Naive thymus-derived CD4-positive, alpha-beta T cell (primary cell): Measurements from ENCODE around the gene PTPRC. TPM values are rescaled to one million over a fixed set of nuclear protein-coding genes. Genes with fewer than 3 reads are reported as not detected.
A peak's percentile ranks its signal among the peaks of the same experiment; 100 is the strongest.

ENCODE experiments used
- ATAC-seq: fragments of 150-1000 bp; cut with Tn5 transposase; 2 replicates; pipeline ENCODE4 v1.10.0; 2021; ENCODE audit warnings: mild to moderate bottlenecking, moderate library complexity
- CTCF ChIA-PET: fragments of 350-600 bp; sonication (Branson Sonifier 250); formaldehyde crosslinking; loops from one replicate; lab custom pipeline; 2021; ENCODE audit warnings: antibody characterized with exemption; lab: Charles Lee
- POLR2A ChIA-PET: fragments of 350-600 bp; sonication (Branson Sonifier 250); formaldehyde crosslinking; loops from one replicate; lab custom pipeline; 2021; ENCODE audit warnings: antibody characterized with exemption, inconsistent platforms; lab: Charles Lee
- DNase-seq, 9 donors: peaks; one replicate each; pipeline versions ENCODE4 v3.0.0 to v3.0.0-alpha.2; 2020 to 2022; ENCODE audit warnings: mixed read lengths in 1 of 9
- H3K27ac ChIP-seq: one replicate; pipeline ENCODE4 v1.7.0; 2013; ENCODE audit warnings: mild to moderate bottlenecking, low read depth, low read length, moderate library complexity
- H3K27me3 ChIP-seq, 2 donors: one replicate each; pipeline ENCODE4 v1.7.0; 2013; ENCODE audit warnings: low read length in 2 of 2, mild to moderate bottlenecking in 2 of 2, moderate library complexity in 2 of 2; ENCODE audit not compliant: control insufficient read depth in 2 of 2, insufficient read depth in 2 of 2
- H3K36me3 ChIP-seq, 3 experiments: 1 replicate in 2 of 3; 2 replicates in 1 of 3; pipeline ENCODE4 v1.7.0; 2013; ENCODE audit warnings: low read length in 3 of 3, mild to moderate bottlenecking in 3 of 3, moderate library complexity in 1 of 3; ENCODE audit not compliant: insufficient read depth in 3 of 3, control insufficient read depth in 2 of 3
- H3K4me1 ChIP-seq, 2 donors: one replicate each; pipeline ENCODE4 v1.7.0; 2013; ENCODE audit warnings: low read length in 2 of 2, mild to moderate bottlenecking in 2 of 2, moderate library complexity in 1 of 2; ENCODE audit not compliant: control insufficient read depth in 2 of 2, insufficient read depth in 2 of 2
- H3K4me3 ChIP-seq: 2 replicates; pipeline ENCODE4 v1.7.0; 2013; ENCODE audit warnings: mild to moderate bottlenecking, low read length
- H3K9me3 ChIP-seq, 3 experiments: 1 replicate in 2 of 3; 2 replicates in 1 of 3; pipeline ENCODE4 v1.7.0; 2013; ENCODE audit warnings: low read length in 3 of 3; ENCODE audit not compliant: control insufficient read depth in 2 of 3
- H3K27ac Mint-ChIP-seq, 9 donors: one replicate each; pipeline ENCODE4 v1.8.0; 2020 to 2022; ENCODE audit warnings: mixed read lengths in 9 of 9, mild to moderate bottlenecking in 8 of 9, moderate library complexity in 5 of 9, inconsistent platforms in 2 of 9
- H3K27me3 Mint-ChIP-seq, 5 donors: one replicate each; pipeline ENCODE4 v1.8.0; 2021 to 2022; ENCODE audit warnings: mixed read lengths in 5 of 5, mild to moderate bottlenecking in 1 of 5
- H3K36me3 Mint-ChIP-seq, 5 donors: one replicate each; pipeline ENCODE4 v1.8.0; 2020 to 2022; ENCODE audit warnings: mixed read lengths in 5 of 5, mild to moderate bottlenecking in 3 of 5, inconsistent platforms in 1 of 5
- H3K4me1 Mint-ChIP-seq, 7 donors: one replicate each; pipeline ENCODE4 v1.8.0; 2020 to 2022; ENCODE audit warnings: mixed read lengths in 7 of 7, mild to moderate bottlenecking in 3 of 7, inconsistent platforms in 1 of 7
- H3K4me3 Mint-ChIP-seq, 10 donors: one replicate each; pipeline ENCODE4 v1.8.0; 2020 to 2022; ENCODE audit warnings: mild to moderate bottlenecking in 10 of 10, mixed read lengths in 10 of 10, moderate library complexity in 6 of 10, inconsistent platforms in 2 of 10
- H3K9me3 Mint-ChIP-seq, 11 donors: one replicate each; pipeline ENCODE4 v1.8.0; 2020 to 2022; ENCODE audit warnings: mixed read lengths in 11 of 11, mild to moderate bottlenecking in 4 of 11, inconsistent platforms in 1 of 11, moderate library complexity in 1 of 11
- intact Hi-C, 2 donors: fragments of 100-400 bp; cut with micrococcal nuclease; formaldehyde crosslinking; loops; one replicate each; pipeline ENCODE4 v1.15.1; 2023
- polyA plus RNA-seq, 2 donors: library from polyadenylated mRNA; unstranded; fragments of 300-500 nt; fragmentation: Illumina TruSeq; gene quantifications; one replicate each; pipeline ENCODE4 v1.2.3, GENCODE V29; 2021
- total RNA-seq, 6 experiments: library from RNA in 5 of 6; stranded (reverse) in 5 of 6; gene quantifications; 1 replicate in 5 of 6; 2 replicates in 1 of 6; pipeline ENCODE4 v1.2.3 and lab custom pipeline; 2021 to 2026

Gene PTPRC
- total and polyA plus RNA-seq, 7 experiments from 2014 or later: 739 to 1,286 (median 1,064) TPM

- ChIA-PET CTCF (interaction anchor here (3.4 kb wide), 1 partner anchor 60 kb away, joined by 36 read pairs; no protein-coding TSS in a partner anchor), POLR2A (interaction anchor here (0.6 to 10.3 kb wide), 15 partner anchors 8 to 515 kb away, joined by 3 to 143 read pairs (median 13); partner anchors contain the start of gene PTPRC)
- H3K9me3 Mint-ChIP-seq: no peaks in the 10 kb centered on the region
- no peaks in the 10 kb centered on the region for H3K9me3 ChIP-seq
- H3K4me3 Mint-ChIP-seq: peak overlapping the region; percentile 63 to 87 (median 80)
- peaks cover 88 to 92% of the 10 kb centered on the region in 2 donors for H3K4me1 ChIP-seq
- peak overlapping the region; percentile 92 for H3K27ac ChIP-seq
- H3K4me1 Mint-ChIP-seq: peaks cover 58 to 94% (median 81%) of the 10 kb centered on the region in 7 donors
- peak overlapping the region; percentile 88 to 99 (median 98) for H3K27ac Mint-ChIP-seq
- intact Hi-C loops: loop anchor here (5.0 to 10.0 kb wide), 4 partner anchors 776 to 1156 kb away; partner anchors contain the start of genes DENND1B (in 2 of the 2) and C1orf53 (in 1 of the 2)
- H3K27me3 Mint-ChIP-seq: peaks cover 0 to 2% (median 0%) of the 10 kb centered on the region in 5 donors
- peaks cover 2 to 39% (median 15%) of the 10 kb centered on the region in 5 donors for H3K36me3 Mint-ChIP-seq
- H3K36me3 ChIP-seq: no peaks in the 10 kb centered on the region
- H3K27me3 ChIP-seq: no peaks in the 10 kb centered on the region
- no peak for ATAC-seq
- peak overlapping the region; percentile 49 for H3K4me3 ChIP-seq
- DNase-seq: no peak
Observed at GRCh38 chr1:198680174-198680875, 41.5 kb downstream of the PTPRC start.

DNA sequence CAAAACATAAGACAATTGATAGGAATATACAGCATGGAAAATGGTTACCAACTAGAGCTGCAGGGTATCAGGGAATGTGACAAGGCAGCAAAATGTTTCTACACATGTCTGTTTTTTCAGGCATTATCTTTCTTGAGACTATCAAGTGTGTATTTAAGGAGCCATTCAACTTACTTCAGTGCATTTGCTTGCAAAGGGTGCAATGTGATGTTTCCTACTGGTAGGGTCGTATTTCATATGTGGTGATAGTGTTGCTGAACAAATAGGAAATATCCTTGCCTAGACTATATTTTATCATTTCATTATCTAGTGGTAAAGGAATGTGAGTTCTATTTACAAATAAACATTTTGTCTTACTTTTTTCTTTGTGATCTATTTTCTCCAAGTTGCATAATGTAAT is 42.4 kb downstream of the PTPRC start:
- Histone ChIP-seq H3K9me3 (no peaks in the 10 kb centered on the region), H3K27ac (peak overlapping the region; percentile 92), H3K27me3 (no peaks in the 10 kb centered on the region), H3K4me1 (peaks cover 88 to 91% of the 10 kb centered on the region in 2 donors), H3K4me3 (peak overlapping the region; percentile 38), H3K36me3 (no peaks in the 10 kb centered on the region)
- peak in 3 of 9 donors; percentile 31 to 37 (median 34) for DNase-seq
- Mint-ChIP-seq H3K4me3 (peak overlapping the region; percentile 12 to 87 (median 78)), H3K27ac (peak overlapping the region; percentile 90 to 99 (median 98)), H3K9me3 (no peaks in the 10 kb centered on the region), H3K4me1 (peaks cover 56 to 94% (median 81%) of the 10 kb centered on the region in 7 donors), H3K27me3 (peaks cover 0 to 2% (median 0%) of the 10 kb centered on the region in 5 donors), H3K36me3 (peaks cover 0 to 31% (median 11%) of the 10 kb centered on the region in 5 donors)
- CTCF ChIA-PET: interaction anchor here (0.5 to 3.4 kb wide), 13 partner anchors 9 to 364 kb away, joined by 3 to 36 read pairs (median 4); no protein-coding TSS in a partner anchor
- intact Hi-C loops: loop anchor here (1.0 to 10.0 kb wide), 7 partner anchors 12 to 1156 kb away; partner anchors contain the start of genes DENND1B (in 2 of the 2) and C1orf53 (in 1 of the 2)
- no peak for ATAC-seq
- POLR2A ChIA-PET: interaction anchor here (0.6 to 10.3 kb wide), 23 partner anchors 9 to 906 kb away, joined by 3 to 143 read pairs (median 9); partner anchors contain the start of genes DENND1B and PTPRC

- H3K27ac Mint-ChIP-seq: peak overlapping the region; percentile 90 to 99 (median 98)
- ChIA-PET POLR2A (interaction anchor here (0.6 to 10.3 kb wide), 38 partner anchors 9 to 907 kb away, joined by 3 to 143 read pairs (median 6); partner anchors contain the start of genes DENND1B and PTPRC), CTCF (interaction anchor here (0.7 to 3.4 kb wide), 18 partner anchors 8 to 510 kb away, joined by 3 to 36 read pairs (median 4); no protein-coding TSS in a partner anchor)
- peaks cover 0 to 31% (median 11%) of the 10 kb centered on the region in 5 donors for H3K36me3 Mint-ChIP-seq
- peak overlapping the region; percentile 74 to 87 (median 77) for H3K4me3 Mint-ChIP-seq
- H3K4me1 Mint-ChIP-seq: peaks cover 53 to 94% (median 81%) of the 10 kb centered on the region in 7 donors
- peaks cover 0 to 2% (median 0%) of the 10 kb centered on the region in 5 donors for H3K27me3 Mint-ChIP-seq
- H3K4me1 ChIP-seq: peaks cover 88 to 90% of the 10 kb centered on the region in 2 donors
- H3K4me3 ChIP-seq: peak overlapping the region; percentile 51
- peak; percentile 28 to 96 (median 92) for DNase-seq
- no peaks in the 10 kb centered on the region for H3K9me3 ChIP-seq
- intact Hi-C loops: loop anchor here (1.0 to 10.0 kb wide), 14 partner anchors 13 to 1157 kb away; partner anchors contain the start of genes DENND1B (in 2 of the 2), NEK7 (in 2 of the 2) and C1orf53 (in 1 of the 2)
- H3K9me3 Mint-ChIP-seq: no peaks in the 10 kb centered on the region
- H3K27me3 ChIP-seq: no peaks in the 10 kb centered on the region
- ATAC-seq: peak; percentile 89
- H3K36me3 ChIP-seq: no peaks in the 10 kb centered on the region
- H3K27ac ChIP-seq: peak overlapping the region; percentile 92
Observed at GRCh38 chr1:198681831-198682759, 43.3 kb downstream of the PTPRC start.

- Histone ChIP-seq H3K36me3 (no peaks in the 10 kb centered on the region), H3K27me3 (no peaks in the 10 kb centered on the region), H3K4me3 (peak overlapping the region; percentile 51), H3K4me1 (peaks cover 85 to 87% of the 10 kb centered on the region in 2 donors), H3K9me3 (no peaks in the 10 kb centered on the region), H3K27ac (peak overlapping the region; percentile 92)
- DNase-seq (no peak), ATAC-seq (no peak)
- Mint-ChIP-seq H3K36me3 (peaks cover 0 to 31% (median 11%) of the 10 kb centered on the region in 5 donors), H3K27ac (peak overlapping the region; percentile 90 to 99 (median 98)), H3K4me3 (peak overlapping the region; percentile 39 to 87 (median 77)), H3K27me3 (peaks cover 0 to 2% (median 0%) of the 10 kb centered on the region in 5 donors), H3K4me1 (peaks cover 49 to 94% (median 81%) of the 10 kb centered on the region in 7 donors), H3K9me3 (no peaks in the 10 kb centered on the region)
- intact Hi-C loops: loop anchor here (1.0 to 10.0 kb wide), 13 partner anchors 14 to 1158 kb away; partner anchors contain the start of genes DENND1B (in 2 of the 2), NEK7 (in 2 of the 2) and C1orf53 (in 1 of the 2)
- ChIA-PET CTCF (interaction anchor here (0.9 to 3.4 kb wide), 8 partner anchors 26 to 322 kb away, joined by 3 to 36 read pairs (median 6); no protein-coding TSS in a partner anchor), POLR2A (interaction anchor here (0.6 to 10.3 kb wide), 22 partner anchors 11 to 525 kb away, joined by 3 to 143 read pairs (median 8); partner anchors contain the start of gene PTPRC)
Observed at GRCh38 chr1:198682850-198683249, 44.0 kb downstream of the PTPRC start.

DNA sequence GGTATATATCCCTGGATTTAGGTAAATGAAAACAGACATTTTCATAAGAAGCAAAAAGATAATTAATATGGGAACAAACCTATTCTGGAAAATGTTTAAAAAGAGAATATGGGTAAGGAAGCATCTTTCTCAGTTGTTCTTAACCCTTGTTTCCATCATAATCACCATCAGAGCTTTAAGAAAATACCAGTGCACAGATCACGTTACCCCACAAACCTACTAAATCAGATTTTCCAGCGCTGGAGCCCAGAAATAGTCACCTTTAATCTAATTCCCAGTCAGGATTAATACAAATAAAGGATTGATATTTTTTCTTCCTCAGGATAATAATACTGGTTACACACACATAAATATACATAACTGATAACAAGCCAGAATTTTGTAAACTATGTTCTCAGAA is 44.6 kb downstream of the PTPRC start:
- Histone ChIP-seq H3K4me1 (peaks cover 85 to 87% of the 10 kb centered on the region in 2 donors), H3K9me3 (no peaks in the 10 kb centered on the region), H3K4me3 (peak overlapping the region; percentile 51), H3K27me3 (no peaks in the 10 kb centered on the region), H3K36me3 (no peaks in the 10 kb centered on the region), H3K27ac (peak overlapping the region; percentile 92)
- ChIA-PET POLR2A (interaction anchor here (1.1 to 10.3 kb wide), 13 partner anchors 14 to 168 kb away, joined by 3 to 143 read pairs (median 12); partner anchors contain the start of gene PTPRC), CTCF (interaction anchor here (0.9 to 3.4 kb wide), 5 partner anchors 27 to 322 kb away, joined by 3 to 36 read pairs (median 7); no protein-coding TSS in a partner anchor)
- H3K4me1 Mint-ChIP-seq: peaks cover 53 to 94% (median 81%) of the 10 kb centered on the region in 7 donors
- no peaks in the 10 kb centered on the region for H3K9me3 Mint-ChIP-seq
- peak overlapping the region; percentile 90 to 99 (median 98) for H3K27ac Mint-ChIP-seq
- peak overlapping the region; percentile 10 to 87 (median 77) for H3K4me3 Mint-ChIP-seq
- peaks cover 0 to 2% (median 0%) of the 10 kb centered on the region in 5 donors for H3K27me3 Mint-ChIP-seq
- ATAC-seq: no peak
- intact Hi-C loops: loop anchor here (2.0 to 10.0 kb wide), 6 partner anchors 161 to 1159 kb away; partner anchors contain the start of genes DENND1B (in 2 of the 2), NEK7 (in 2 of the 2) and C1orf53 (in 1 of the 2)
- H3K36me3 Mint-ChIP-seq: peaks cover 0 to 29% (median 10%) of the 10 kb centered on the region in 5 donors
- no peak for DNase-seq
